NCI-H526 treated with DMSO at 0.1 percent for 48 hours (cell line): ENCODE data around the gene TAL2.

Experiments used
- DNase-seq: peaks from one replicate; lab custom pipeline; 2025; lab: John Stamatoyannopoulos, UW

TAL2 gene

GRCh38 chr9:105662184-105663104 is at the start of gene TAL2:
Gene TAL2, plus strand, starts transcription at chr9:105662457. Its CDS starts 40 bp downstream, at chr9:105662497.
- no peak for DNase-seq

- DNase-seq, result no peak
These were observed 41.3 kb upstream of the TAL2 start for GRCh38 chr9:105621001-105621400.

- DNase-seq, result no peak
These were observed 37.2 kb upstream of the TAL2 start for GRCh38 chr9:105625088-105625487.

GRCh38 chr9:105632807-105633206 is 29.4 kb upstream of the TAL2 start:
- DNase-seq, result no peak

- DNase-seq, result no peak
These were observed 28.8 kb upstream of the TAL2 start for GRCh38 chr9:105633411-105633810.

GRCh38 chr9:105636331-105636730 is 25.9 kb upstream of the TAL2 start:
- no peak for DNase-seq

- no peak for DNase-seq
These were observed 24.4 kb upstream of the TAL2 start for GRCh38 chr9:105637787-105638395.

GRCh38 chr9:105639936-105640335 is 22.3 kb upstream of the TAL2 start:
- no peak for DNase-seq

- DNase-seq, result no peak
These were observed 18.5 kb upstream of the TAL2 start for GRCh38 chr9:105643795-105644194.

- peak; percentile 13 for DNase-seq
These were observed 15.2 kb upstream of the TAL2 start for GRCh38 chr9:105646879-105647594.

GRCh38 chr9:105647595-105648349 is 14.5 kb upstream of the TAL2 start:
- no peak for DNase-seq

- no peak for DNase-seq
These were observed 10.5 kb upstream of the TAL2 start for GRCh38 chr9:105651806-105652205.

- DNase-seq, result no peak
These were observed 5.9 kb upstream of the TAL2 start for GRCh38 chr9:105656131-105656921.

- DNase-seq, result no peak
These were observed 3.9 kb upstream of the TAL2 start for GRCh38 chr9:105658351-105658750.

- no peak for DNase-seq
These were observed 1.2 kb upstream of the TAL2 start for GRCh38 chr9:105661011-105661410.

- DNase-seq, result no peak
These were observed 1.7 kb downstream of the TAL2 start for GRCh38 chr9:105663914-105664313.

GRCh38 chr9:105667867-105668266 is 5.6 kb downstream of the TAL2 start:
- no peak for DNase-seq

- no peak for DNase-seq
These were observed 8.1 kb downstream of the TAL2 start for GRCh38 chr9:105670315-105670714.

- no peak for DNase-seq
These were observed 8.5 kb downstream of the TAL2 start for GRCh38 chr9:105670775-105671174.

- no peak for DNase-seq
These were observed 10.5 kb downstream of the TAL2 start for GRCh38 chr9:105672711-105673234.

GRCh38 chr9:105673850-105674387 is 11.7 kb downstream of the TAL2 start:
- no peak for DNase-seq
